ENCODE measurements around the gene DISC1. TPM values are rescaled to one million over a fixed set of nuclear protein-coding genes. Genes with fewer than 3 reads are reported as not detected.
A peak's percentile ranks its signal among the peaks of the same experiment; 100 is the strongest.

DISC1 gene
- total RNA-seq, 1 donor from 2014 or later, result 24.3 TPM

DNA sequence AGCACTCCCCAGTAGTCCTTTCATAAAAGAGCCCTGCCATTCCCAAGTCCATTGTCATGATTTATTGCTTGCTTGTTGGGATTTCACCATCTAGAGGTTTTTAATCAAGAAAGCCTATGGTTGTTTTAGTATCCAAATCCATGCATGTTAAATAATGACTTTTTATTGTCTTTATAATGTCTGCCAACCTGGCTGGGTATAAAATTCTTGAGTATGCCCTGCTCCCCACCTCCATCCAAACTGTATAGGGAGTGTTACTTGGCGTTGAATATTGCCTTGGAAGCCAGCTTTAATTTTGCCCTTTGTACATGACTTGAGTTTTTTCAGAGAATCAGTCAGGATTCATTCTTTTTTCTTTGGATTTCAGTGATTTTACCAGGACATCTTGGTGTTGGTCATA, 44.2 kb downstream of the DISC1 start:
- no peak for DNase-seq

DNA sequence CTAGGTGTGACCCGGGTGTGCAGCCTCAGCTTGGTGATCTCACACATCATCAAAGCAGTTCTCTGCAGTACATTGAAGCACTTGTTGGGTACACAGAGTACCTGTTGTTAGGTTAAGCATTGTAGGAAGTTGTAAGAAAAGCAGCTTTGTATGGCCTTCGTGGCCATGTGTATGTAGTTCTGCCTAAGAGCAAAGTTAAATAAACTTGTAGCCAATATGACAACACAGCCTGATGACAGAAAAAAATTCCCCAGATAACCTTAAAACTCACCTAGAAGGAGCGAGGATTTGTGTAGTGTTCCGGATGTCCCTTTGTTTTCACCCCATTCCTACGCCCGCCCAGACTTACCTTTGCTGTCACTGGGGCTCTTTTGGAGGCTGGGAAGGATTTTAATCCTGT, 48.0 kb downstream of the DISC1 start:
- no peak for DNase-seq

DNA sequence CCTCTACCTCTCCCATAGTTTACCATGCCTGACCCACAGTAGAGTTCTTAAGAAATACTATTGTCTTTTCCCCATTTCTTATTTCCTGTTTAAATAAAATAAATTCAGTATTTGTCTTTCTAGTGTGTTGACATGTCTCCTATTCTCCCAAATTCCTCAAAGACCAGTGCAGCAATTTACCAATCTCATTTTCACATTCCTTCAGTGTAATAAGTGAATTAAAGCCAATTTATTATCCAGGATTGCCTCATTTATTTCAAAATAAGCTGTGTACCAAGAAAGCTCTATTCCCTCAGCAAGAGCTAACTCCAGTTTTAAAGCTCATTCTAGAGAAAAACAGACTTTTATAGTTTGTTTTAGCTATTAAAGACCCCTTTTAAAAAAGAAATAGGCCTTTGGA, 49.9 kb downstream of the DISC1 start:
- no peak for DNase-seq

DNA sequence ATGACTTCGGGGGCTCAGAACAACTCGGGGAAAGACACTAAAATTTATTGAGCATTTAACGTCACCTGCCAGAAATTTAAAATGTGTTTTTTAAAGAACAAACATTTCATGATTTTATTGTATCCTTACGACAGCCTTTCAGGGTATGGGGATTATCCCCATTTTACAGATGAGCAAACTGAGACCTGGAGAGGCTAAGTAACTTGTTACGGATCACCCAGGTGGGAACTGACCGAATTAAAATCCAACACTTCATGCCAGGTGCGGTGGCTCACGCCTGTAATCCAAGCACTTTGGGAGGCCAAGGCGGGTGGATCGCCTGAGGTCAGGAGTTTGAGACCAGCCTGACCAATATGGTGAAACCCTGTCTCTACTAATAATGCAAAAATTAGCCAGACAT, 50.9 kb downstream of the DISC1 start:
- DNase-seq, result no peak

DNA sequence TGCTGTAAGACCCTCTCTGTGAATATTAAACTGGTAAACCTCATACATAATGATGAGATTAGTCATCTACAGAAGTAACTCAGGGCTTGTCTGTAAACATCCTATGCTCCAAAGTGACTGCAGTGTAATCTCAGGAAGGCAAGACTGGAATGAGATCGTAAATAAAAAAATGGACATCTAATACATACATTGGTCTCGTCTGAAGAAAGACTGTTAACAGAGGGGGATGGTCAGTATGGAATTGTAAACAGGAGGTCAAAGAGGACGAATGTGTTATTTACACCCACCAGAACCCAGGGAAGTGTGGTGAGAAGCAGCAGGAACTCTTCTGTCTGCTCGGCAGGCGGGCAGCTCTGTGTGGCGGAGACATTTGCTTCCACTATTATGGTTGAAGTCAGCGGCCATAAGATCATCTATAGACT, 51.4 kb downstream of the DISC1 start:
- DNase-seq, result no peak

DNA sequence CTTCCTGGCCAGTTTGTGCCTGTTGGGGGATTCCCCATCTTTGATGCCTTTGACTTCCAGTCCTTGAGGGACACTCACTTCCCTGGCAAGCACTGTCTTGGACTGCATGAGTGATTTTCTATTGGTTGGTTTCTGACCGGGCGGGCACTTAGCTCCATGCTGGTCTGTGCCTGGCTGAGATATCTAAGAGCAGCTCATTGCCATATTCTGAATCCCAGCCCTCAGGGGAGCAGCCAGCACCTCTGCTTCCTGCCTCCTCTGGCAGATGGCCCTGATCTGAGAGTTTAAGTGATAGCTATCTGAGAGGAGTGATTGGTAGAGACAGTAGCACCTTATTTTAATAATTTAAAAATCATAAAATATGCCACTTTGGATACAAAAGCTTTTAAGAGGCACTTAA, 52.5 kb downstream of the DISC1 start:
- no peak for DNase-seq

DNA sequence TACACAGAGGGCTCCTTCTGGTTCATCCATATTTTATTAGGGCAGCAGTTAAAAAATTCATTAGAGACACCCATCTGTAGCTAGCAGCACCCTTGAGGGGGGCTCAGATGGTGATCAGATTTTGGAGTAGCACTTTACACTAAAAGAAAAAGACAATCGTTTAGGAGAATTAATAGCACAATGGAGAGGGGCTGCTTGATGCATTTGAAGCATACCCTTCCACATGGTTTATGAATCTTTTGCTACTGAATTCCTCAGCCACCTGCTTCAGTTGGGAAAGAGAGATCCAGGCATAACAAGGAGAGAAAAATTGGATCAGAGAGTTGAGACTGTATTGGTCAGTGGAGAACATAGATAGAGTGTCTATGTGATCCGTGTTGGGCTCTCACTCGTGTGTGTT, 54.4 kb downstream of the DISC1 start:
- DNase-seq, result no peak

DNA sequence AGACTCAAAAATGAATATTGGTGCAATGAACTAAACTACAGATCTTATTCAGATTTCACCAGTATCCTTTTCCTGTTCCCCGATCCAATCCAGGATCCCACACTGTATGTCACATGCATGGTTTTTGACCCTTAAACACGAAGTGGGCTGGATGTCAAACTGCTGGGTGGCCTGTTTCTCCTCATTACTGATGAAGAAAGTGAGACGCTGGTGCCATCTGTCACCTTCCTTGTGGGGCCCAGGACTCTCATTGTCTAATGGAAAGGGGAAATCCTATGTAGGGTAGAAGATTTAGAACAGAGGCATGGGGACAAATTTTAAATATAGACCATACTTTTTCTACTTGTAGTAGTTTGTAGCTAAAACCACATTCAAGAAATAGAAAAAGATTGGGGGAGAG, 56.2 kb downstream of the DISC1 start:
- DNase-seq, result no peak

DNA sequence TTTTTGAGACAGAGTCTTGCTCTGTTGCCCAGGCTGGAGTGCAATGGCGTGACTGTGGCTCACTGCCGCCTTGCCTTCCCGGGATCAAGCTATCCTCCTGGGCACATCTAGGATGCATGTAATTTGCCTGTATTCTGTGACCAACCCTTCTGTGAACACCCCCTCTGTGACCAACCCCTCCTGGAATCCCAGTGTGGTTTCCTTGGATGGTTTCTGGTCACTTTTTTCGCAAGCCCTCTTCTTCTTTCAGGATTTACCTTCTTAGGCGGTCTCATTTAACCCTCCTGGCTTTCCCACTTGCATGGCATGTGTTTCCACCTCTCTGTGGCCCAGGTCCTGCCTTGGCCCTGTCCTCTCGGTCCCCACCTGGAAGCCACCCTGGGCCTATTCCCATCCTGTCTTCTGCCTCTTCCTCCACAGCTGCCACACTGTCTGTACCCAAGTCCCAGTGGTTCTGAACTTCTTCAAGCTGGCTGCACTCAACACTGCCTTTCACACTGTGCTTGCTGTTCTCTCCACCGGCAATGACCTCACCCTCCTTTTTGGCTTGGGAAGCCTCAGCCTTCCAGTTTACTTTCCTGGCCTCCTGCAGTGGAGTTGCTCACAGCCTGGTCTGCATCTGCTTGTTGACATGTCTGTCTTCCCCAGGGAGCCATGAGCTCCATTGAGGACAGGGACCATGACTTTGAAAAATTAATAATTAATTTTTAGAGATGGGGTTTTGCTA, 57.0 kb downstream of the DISC1 start:
- no peak for DNase-seq

DNA sequence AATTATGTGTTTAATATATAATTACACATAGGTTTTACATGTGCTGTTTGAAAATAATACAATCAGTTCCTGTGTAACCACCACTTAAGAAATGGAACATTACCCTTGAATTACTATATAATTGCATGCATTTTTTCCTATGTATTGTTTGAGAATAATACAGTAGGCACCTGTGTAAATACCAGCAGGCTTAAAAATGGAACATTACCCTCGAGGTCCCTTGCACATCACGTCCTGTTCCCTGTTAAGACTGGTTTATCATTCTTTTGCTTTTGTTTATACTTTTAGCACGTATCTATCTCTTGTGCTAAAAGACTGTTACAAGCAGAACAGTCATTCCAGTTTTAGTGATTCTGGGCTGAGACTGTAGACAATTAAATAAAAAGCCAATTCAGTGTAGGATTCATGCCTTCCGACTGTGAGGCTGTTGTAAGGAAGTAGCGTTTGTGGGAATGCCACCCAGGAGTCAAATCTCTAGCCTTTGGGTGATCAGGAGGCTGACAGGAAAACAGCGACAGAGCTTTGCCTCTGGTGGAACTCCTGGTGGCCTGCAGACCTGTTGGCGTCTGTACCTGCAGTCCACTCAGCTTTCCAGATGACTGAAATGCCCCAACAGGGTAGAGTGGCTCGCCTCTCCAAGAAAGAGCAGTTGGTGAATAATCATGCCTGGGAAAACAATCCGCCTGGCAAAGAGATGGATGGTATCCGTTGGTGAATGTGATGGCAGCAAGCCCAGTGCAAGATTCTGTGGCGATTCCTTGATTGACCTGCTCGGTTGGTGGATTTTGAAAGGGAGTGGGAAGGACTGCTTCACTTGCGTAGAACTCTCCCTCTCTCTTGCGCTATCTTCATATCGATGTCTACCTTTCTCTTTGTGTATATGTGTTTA, 58.0 kb downstream of the DISC1 start:
- peak; percentile 56 for DNase-seq

DNA sequence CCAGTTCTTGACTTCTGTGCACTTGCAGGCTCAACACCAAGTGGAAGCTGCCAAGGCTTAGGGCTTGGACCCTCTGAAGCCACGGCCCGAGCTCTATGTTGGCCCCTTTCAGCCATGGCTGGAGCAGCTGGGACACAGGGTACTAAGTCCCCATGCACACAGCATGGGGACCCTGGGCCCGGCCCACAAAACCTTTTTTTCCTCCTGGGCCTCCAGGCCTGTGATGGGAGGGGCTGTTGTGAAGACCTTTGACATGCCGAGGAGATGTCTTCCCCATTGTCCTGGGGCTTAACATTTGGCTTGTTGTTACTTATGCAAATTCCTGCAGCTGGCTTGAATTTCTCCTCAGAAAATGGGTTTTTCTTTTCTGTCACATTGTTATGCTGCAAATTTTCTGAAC, 59.8 kb downstream of the DISC1 start:
- no peak for DNase-seq

DNA sequence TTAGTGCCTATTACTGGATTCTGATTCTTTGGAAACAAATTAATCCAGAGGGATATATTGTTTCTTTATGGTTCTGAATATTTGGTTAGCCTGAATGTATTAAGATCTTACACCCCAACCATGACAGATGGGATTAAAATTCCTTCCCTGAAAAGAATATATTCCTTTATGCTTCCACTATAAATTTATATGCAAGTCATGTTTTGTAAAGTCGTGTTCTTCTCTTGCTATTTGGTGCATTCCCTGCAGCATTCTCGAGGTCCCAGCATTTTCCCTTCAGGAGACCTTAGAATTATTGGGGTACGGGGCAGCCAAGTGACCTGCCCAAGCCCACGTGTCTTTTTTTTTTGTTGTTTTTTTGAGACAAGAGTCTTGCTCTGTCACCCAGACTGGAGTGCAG, 62.4 kb downstream of the DISC1 start:
- peak; percentile 21 for DNase-seq

DNA sequence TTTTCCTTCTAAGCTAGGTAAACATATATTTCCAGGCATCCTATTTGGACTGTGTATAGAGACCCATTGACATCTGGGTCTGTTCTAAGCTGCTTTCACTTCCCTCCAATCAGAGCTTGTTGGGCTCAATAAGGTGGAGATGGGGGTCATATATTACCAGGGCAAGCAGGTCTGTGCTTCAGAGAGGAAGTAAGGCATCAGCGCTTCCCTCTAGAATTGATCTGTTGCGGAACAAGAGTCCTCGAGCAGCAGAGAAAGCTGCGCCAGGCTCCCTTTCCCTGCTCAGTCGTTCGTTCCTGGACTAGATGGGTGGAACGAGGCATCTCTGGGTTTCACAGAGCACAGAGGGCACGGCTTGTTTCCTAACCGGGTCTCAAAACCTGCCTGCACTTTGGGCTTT, 63.5 kb downstream of the DISC1 start:
- no peak for DNase-seq

DNA sequence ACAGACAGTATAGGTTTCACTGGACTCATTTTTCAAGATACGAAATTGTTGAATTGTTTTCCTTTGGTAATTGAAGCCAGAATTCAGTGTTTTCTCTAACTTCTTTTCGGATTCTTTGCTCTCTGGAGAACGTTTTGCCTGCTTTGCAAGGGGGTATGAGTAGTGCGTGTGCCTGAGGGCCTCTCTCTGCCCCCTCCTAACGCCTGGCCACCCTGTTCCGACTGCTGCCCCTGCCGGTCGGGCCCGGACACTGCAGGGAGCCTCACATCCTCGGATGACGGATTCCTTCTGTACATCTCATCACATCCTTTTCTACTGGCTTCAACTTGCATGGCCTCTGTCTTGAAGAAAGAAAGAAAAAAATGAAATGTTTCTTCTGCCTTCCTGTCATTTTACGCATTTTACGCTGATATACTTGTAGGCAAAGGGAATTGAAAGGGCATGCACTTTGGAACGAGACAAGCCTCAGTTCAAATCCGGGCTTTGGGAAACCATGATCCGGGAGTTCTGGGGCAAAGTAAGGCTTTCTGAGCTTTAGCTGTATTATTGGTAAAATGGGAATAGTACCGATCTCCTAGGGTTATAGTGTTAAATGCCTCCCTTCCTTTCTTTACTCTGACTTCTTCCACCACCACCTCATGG, 65.1 kb downstream of the DISC1 start:
- DNase-seq, result peak; percentile 61

DNA sequence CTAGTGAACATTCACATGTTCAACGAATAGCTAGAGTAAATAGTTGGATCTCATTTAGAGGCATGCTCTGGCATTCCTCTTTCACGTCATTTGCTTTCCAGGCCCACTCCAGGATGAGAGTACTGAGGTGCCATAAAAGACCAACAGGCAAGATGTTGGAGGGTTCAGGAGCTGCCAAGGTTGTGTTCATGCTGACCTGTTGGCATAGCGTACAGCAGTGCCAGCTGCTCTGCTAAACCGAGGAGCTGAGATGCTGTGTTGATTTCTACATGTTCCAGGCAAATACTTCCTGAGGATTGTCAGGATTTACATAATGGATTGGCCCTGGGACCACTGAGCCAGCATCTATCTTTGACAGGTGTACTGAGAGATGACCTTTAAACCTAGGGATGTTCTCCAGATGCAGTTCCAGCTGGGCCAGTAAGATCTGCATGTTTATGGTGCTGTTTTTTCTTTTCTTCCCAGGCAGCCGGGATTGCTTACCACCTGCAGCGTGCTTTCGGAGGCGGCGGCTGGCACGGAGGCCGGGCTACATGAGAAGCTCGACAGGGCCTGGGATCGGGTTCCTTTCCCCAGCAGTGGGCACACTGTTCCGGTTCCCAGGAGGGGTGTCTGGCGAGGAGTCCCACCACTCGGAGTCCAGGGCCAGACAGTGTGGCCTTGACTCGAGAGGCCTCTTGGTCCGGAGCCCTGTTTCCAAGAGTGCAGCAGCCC, 66.9 kb downstream of the DISC1 start:
- DNase-seq, result peak; percentile 84

DNA sequence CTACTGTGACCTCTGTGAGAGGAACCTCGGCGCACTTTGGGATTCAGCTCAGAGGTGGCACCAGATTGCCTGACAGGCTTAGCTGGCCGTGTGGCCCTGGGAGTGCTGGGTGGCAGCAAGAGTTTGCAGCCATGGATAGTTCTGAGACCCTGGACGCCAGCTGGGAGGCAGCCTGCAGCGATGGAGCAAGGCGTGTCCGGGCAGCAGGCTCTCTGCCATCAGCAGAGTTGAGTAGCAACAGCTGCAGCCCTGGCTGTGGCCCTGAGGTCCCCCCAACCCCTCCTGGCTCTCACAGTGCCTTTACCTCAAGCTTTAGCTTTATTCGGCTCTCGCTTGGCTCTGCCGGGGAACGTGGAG, 67.5 kb downstream of the DISC1 start:
- DNase-seq, result peak; percentile 95

DNA sequence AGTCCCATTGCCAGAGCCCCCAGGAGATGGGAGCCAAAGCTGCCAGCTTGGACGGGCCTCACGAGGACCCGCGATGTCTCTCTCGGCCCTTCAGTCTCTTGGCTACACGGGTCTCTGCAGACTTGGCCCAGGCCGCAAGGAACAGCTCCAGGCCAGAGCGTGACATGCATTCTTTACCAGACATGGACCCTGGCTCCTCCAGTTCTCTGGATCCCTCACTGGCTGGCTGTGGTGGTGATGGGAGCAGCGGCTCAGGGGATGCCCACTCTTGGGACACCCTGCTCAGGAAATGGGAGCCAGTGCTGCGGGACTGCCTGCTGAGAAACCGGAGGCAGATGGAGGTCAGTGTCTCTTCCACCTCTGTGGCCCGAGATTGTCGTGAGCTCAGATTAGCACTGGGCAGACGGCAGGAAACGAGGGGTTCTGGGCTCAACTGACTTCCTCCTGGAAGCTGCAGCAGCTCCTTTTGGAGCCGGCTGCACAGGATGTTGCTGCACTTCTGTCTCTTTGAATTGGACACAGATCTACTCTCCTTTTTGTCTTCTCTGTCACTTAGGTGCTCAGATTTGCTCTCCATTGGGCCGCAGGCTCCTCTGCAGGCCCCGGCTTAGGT, 68.0 kb downstream of the DISC1 start:
- DNase-seq, result peak; percentile 19

DNA sequence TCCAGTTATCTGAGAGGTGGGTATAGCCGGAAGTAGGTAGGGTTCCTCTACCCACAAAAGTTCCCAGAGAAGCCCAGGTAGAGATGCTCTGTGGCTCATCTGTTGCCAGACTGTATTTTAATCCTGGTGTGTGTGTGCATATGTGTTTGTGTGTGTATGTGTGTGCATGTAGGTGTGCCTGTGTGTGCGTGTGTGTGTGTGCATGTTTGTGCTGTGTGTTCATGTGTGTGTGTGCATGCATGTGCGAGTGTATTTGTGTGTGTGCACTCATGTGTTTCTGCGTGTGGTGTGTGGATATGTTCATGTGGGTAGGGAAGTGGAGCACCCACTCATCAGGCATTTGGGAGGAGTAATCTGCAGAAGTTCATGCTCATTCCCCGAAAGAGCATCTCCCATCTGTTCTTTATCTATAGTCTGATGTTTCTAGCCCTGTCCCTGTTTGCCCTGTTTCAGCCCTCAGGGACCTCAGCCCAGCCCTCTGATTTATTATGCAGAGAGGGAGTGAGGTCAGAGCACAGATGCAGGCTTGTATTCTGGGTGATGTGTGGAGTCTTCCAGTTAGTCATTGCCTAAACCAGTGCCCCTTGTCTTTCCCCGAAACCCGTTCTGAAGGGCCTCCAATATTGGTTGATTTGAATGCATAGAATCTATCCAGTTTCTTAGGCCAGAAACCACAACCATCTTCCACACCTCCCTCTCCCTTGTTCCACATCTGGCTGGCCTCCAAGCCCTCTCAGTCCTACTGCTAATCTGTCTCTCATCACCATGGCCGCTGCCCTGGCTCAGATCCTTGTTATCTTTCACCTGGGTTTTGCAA, 69.1 kb downstream of the DISC1 start:
- peak; percentile 44 for DNase-seq

DNA sequence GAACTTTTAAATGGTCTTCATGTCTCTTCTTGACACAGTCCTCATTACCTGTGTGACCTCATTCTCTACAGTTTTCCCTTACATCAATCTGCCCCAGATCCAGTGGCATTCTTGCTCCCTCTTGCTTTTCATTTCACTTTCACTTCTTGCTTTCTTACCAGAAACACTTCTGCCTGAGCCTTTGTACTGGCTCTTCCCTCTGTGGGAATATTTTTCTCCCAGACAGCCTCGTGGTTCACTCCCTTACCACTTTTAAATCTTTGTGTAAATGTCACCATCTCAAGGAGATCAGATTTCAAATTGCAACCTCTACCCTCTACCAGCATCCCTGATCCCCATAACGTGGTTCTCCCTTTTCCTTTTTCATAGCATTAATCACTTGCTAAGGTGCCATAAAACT, 73.2 kb downstream of the DISC1 start:
- DNase-seq, result no peak

DNA sequence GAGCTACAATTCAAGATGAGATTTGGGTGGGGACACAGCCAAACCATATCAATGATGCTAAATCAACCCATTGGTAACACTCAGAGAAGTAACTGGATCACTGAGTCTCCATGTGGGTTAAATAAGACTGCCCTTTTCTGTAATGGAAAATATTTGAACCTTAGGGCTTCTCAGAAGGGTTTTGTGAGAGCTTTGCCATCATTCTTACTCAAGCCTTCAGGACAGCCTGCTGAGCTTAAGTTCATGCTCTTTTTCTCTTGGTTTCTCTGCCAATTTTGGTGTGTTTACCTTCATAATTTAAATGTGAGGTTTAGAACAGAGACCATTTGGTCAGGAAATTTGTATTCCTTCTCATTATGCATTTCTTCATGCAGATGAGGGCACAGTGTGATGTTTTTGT, 74.7 kb downstream of the DISC1 start:
- DNase-seq, result no peak

DNA sequence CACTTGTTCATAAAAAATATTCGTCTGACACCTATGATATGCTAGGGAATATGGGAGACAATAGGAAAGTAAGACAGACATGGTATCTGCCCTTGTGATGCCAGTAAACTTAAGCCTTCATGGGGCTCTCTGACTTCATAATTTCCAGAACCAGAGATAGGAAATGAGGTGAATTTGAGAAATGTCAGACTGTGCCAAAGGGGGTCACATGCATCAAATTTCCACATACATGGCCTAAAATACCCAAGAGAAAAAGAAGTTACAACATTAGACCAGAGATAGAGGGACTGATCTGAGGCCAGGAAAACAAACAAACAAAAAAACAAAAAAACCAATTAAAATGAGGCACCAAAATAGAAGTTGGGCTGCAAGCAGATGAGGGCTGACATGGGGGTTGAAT, 75.7 kb downstream of the DISC1 start:
- no peak for DNase-seq

Measured in tongue (tissue), 2 donors.